Measurements from ENCODE around the gene RAX.

DNA sequence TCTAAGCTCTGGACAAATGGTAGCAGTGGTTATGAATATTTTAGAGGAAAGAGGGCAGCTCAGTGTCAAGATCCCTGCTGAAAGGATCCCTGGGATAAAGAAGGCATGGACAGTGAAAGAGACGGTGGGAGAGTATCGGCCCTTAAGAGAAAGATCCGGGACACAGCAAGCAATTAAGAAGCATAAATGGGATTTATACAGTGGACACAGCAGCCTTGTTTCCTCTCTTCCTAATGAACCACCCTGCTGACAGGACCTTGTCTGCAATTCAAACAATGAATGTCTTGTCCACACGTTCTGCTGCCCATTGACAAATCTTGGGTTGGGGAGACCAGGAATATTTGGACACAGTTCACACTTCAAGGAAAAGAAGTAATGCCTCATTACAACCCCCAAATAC lies 28.7 kb upstream of the RAX start:
- no peak for TF ChIP-seq SIRT6 (IDR thresholded peaks at IDR 0.05; ENCODE audit: low read length)
- TF ChIP-seq, protein P1, sequence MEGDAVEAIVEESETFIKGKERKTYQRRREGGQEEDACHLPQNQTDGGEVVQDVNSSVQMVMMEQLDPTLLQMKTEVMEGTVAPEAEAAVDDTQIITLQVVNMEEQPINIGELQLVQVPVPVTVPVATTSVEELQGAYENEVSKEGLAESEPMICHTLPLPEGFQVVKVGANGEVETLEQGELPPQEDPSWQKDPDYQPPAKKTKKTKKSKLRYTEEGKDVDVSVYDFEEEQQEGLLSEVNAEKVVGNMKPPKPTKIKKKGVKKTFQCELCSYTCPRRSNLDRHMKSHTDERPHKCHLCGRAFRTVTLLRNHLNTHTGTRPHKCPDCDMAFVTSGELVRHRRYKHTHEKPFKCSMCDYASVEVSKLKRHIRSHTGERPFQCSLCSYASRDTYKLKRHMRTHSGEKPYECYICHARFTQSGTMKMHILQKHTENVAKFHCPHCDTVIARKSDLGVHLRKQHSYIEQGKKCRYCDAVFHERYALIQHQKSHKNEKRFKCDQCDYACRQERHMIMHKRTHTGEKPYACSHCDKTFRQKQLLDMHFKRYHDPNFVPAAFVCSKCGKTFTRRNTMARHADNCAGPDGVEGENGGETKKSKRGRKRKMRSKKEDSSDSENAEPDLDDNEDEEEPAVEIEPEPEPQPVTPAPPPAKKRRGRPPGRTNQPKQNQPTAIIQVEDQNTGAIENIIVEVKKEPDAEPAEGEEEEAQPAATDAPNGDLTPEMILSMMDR (IDR thresholded peaks at IDR 0.05; ENCODE audit: control extremely low read depth in 1 of 3, insufficient read depth in 1 of 3, low read depth in 1 of 3, low read length in 3 of 3), result no peak
- no peak for TF ChIP-seq ZNF274 (IDR thresholded peaks at IDR 0.05; ENCODE audit: borderline replicate concordance, extremely low read depth, low read length)
- no peak for TF ChIP-seq POLR2A (IDR thresholded peaks at IDR 0.05; ENCODE audit: control extremely low read depth in 1 of 2, low read depth in 2 of 2, low read length in 2 of 2)
- TF ChIP-seq BRCA1 (IDR thresholded peaks at IDR 0.05; ENCODE audit: low read depth, low read length), result no peak
- no peak for TF ChIP-seq POLR2AphosphoS5 (IDR thresholded peaks at IDR 0.05; ENCODE audit: low read depth, low read length)
- TF ChIP-seq FOSL1 (IDR thresholded peaks at IDR 0.05; ENCODE audit: insufficient read depth, low read depth, low read length), result no peak
- TF ChIP-seq SUZ12 (IDR thresholded peaks at IDR 0.05; ENCODE audit: low read length), result no peak
- no peak for TF ChIP-seq CBX5 (IDR thresholded peaks at IDR 0.05; ENCODE audit: low read depth, low read length)
- TF ChIP-seq EP300 (IDR thresholded peaks at IDR 0.05; ENCODE audit: borderline replicate concordance in 1 of 2, low read depth in 2 of 2, low read length in 2 of 2), result no peak
- no peak for TF ChIP-seq EGR1 (IDR thresholded peaks at IDR 0.05; ENCODE audit: borderline replicate concordance, low read depth, low read length)
- TF ChIP-seq SP4 (IDR thresholded peaks at IDR 0.05; ENCODE audit: low read length), result no peak
- TF ChIP-seq BCL11A (IDR thresholded peaks at IDR 0.05; ENCODE audit: low read depth in 2 of 2, low read length in 2 of 2), result no peak
- TF ChIP-seq CHD2 (IDR thresholded peaks at IDR 0.05; ENCODE audit: low read length), result no peak
